Endodermal cell (in vitro differentiated cells): ENCODE results near the gene ARF3. TPM values are rescaled to one million over a fixed set of nuclear protein-coding genes. Genes with fewer than 3 reads are reported as not detected.

Experiments
- DNase-seq: peaks from one replicate; pipeline ENCODE4 v3.0.0-alpha.2; 2017
- H3K27ac ChIP-seq: 2 replicates; pipeline ENCODE4 v1.5.1; 2013; ENCODE audit warnings: mild to moderate bottlenecking, low read depth, low read length, moderate library complexity
- H3K27me3 ChIP-seq: 2 replicates; pipeline ENCODE4 v1.6.1; 2013; ENCODE audit warnings: mild to moderate bottlenecking, low read length, moderate library complexity; ENCODE audit not compliant: insufficient read depth, control insufficient read depth, poor library complexity, severe bottlenecking
- H3K36me3 ChIP-seq: 2 replicates; pipeline ENCODE4 v1.7.0; 2013; ENCODE audit warnings: mild to moderate bottlenecking, low read length, moderate library complexity; ENCODE audit not compliant: control insufficient read depth, insufficient read depth
- H3K4me1 ChIP-seq: one replicate; pipeline ENCODE4 v1.7.0; 2013; ENCODE audit warnings: low read length; ENCODE audit not compliant: control insufficient read depth, insufficient read depth
- H3K4me3 ChIP-seq: 2 replicates; pipeline ENCODE4 v1.5.1; 2013; ENCODE audit warnings: mild to moderate bottlenecking, low read length, moderate library complexity
- H3K9ac ChIP-seq: 2 replicates; pipeline ENCODE4 v1.6.1; 2013; ENCODE audit warnings: mild to moderate bottlenecking, low read length, moderate library complexity; ENCODE audit not compliant: poor library complexity, severe bottlenecking; ENCODE audit errors: extremely low read depth
- H3K9me3 ChIP-seq: 2 replicates; pipeline ENCODE4 v1.6.1; 2013; ENCODE audit warnings: mild to moderate bottlenecking, low read length, moderate library complexity; ENCODE audit not compliant: control insufficient read depth
- H3K27ac Mint-ChIP-seq: 2 replicates; pipeline ENCODE4 v1.8.0; 2020; ENCODE audit warnings: mixed read lengths
- H3K27me3 Mint-ChIP-seq: 2 replicates; pipeline ENCODE4 v1.8.0; 2021; ENCODE audit warnings: mild to moderate bottlenecking, mixed read lengths; ENCODE audit not compliant: insufficient read depth
- H3K36me3 Mint-ChIP-seq: 2 replicates; pipeline ENCODE4 v1.8.0; 2020; ENCODE audit warnings: low read depth, mixed read lengths
- H3K4me1 Mint-ChIP-seq: 2 replicates; pipeline ENCODE4 v1.8.0; 2020; ENCODE audit warnings: mixed read lengths
- H3K4me3 Mint-ChIP-seq: 2 replicates; pipeline ENCODE4 v1.8.0; 2020; ENCODE audit warnings: mild to moderate bottlenecking, moderate library complexity, mixed read lengths
- H3K9me3 Mint-ChIP-seq: 2 replicates; pipeline ENCODE4 v1.8.0; 2020; ENCODE audit warnings: mild to moderate bottlenecking, mixed read lengths
- CTCF ChIP-seq: fragments of 200-600 bp; sonication (generic); conservative IDR thresholded peaks from 2 replicates; pipeline ENCODE4 v1.5.0; 2021; ENCODE audit warnings: antibody characterized with exemption, mild to moderate bottlenecking
- WGBS, 2 experiments: methylation state at CpG; one replicate each; pipeline versions ENCODE4 v1.1.5 to v1.1.7; 2013; ENCODE audit warnings: missing lambda C conversion rate in 2 of 2, mixed read lengths in 1 of 2; ENCODE audit not compliant: insufficient coverage in 1 of 2, insufficient read length in 1 of 2; 5-methylcytosine and 5-hydroxymethylcytosine counted together
- total RNA-seq, 2 donors: library from RNA; stranded (reverse); fragmentation: NEBNext Ultra II Directional in 1 of 2; extraction: Animal tissue kit (Norgen Biotek cat#: 25700) in 1 of 2; gene quantifications; 2 replicates in 1 of 2; 3 replicates in 1 of 2; pipeline ENCODE4 v1.2.1, GENCODE V29; 2021

Gene ARF3
- total RNA-seq, 2 donors from 2014 or later = 237 to 288 TPM

- H3K9me3 Mint-ChIP-seq = no peaks in the 10 kb centered on the region
- WGBS, 2 experiments = 83 to 96% methylated on average over 1 of the region's 2 CpGs
- no peaks in the 10 kb centered on the region for H3K27me3 ChIP-seq
- H3K9me3 ChIP-seq = no peaks in the 10 kb centered on the region
- H3K4me1 Mint-ChIP-seq = peaks cover 3% of the 10 kb centered on the region
- no peaks in the 10 kb centered on the region for H3K4me1 ChIP-seq
- no peak overlapping the region for H3K4me3 Mint-ChIP-seq
- H3K27ac Mint-ChIP-seq = no peak overlapping the region
- no peaks in the 10 kb centered on the region for H3K36me3 ChIP-seq
- no peak overlapping the region for H3K27ac ChIP-seq
- H3K36me3 Mint-ChIP-seq = no peaks in the 10 kb centered on the region
- H3K27me3 Mint-ChIP-seq = peaks cover 38% of the 10 kb centered on the region
- no peak overlapping the region for H3K4me3 ChIP-seq
- TF ChIP-seq CTCF = no peak
- H3K9ac ChIP-seq = no peak overlapping the region
- no peak for DNase-seq
These were observed 56.0 kb downstream of the ARF3 start for GRCh38 chr12:48901278-48901677.

- no peak for TF ChIP-seq CTCF
- no peak overlapping the region for H3K4me3 Mint-ChIP-seq
- H3K27ac Mint-ChIP-seq = no peak overlapping the region
These were observed 57.6 kb downstream of the ARF3 start for GRCh38 chr12:48899651-48900050.

GRCh38 chr12:48894271-48894670, 63.0 kb downstream of the ARF3 start:
- no peaks in the 10 kb centered on the region for H3K36me3 Mint-ChIP-seq
- Histone ChIP-seq H3K27ac (no peak overlapping the region), H3K9me3 (no peaks in the 10 kb centered on the region), H3K9ac (no peak overlapping the region), H3K36me3 (no peaks in the 10 kb centered on the region), H3K4me3 (no peak overlapping the region), H3K27me3 (no peaks in the 10 kb centered on the region), H3K4me1 (no peaks in the 10 kb centered on the region)
- DNase-seq = no peak
- no peak overlapping the region for H3K27ac Mint-ChIP-seq
- WGBS, 2 experiments = no CpG with 5 or more reads among the region's 1 CpG
- H3K9me3 Mint-ChIP-seq = no peaks in the 10 kb centered on the region
- peaks cover 37% of the 10 kb centered on the region for H3K27me3 Mint-ChIP-seq
- TF ChIP-seq CTCF = no peak
- H3K4me1 Mint-ChIP-seq = peaks cover 4% of the 10 kb centered on the region
- no peak overlapping the region for H3K4me3 Mint-ChIP-seq

More at GRCh38 chr12:48899651-48900050, 57.6 kb downstream of the ARF3 start:
- Mint-ChIP-seq H3K4me1 (peaks cover 3% of the 10 kb centered on the region), H3K9me3 (no peaks in the 10 kb centered on the region), H3K27me3 (peaks cover 24% of the 10 kb centered on the region), H3K36me3 (no peaks in the 10 kb centered on the region)
- Histone ChIP-seq H3K27ac (no peak overlapping the region), H3K9ac (no peak overlapping the region), H3K4me1 (no peaks in the 10 kb centered on the region), H3K27me3 (no peaks in the 10 kb centered on the region), H3K36me3 (no peaks in the 10 kb centered on the region), H3K9me3 (no peaks in the 10 kb centered on the region), H3K4me3 (no peak overlapping the region)
- 78 to 80% methylated on average over 1 to 2 of the region's 2 CpGs for WGBS, 2 experiments
- DNase-seq = no peak
